A549 (cell line): ENCODE data around the gene ITPKC. TPM values are rescaled to one million over a fixed set of nuclear protein-coding genes. Genes with fewer than 3 reads are reported as not detected.
A peak's percentile ranks its signal among the peaks of the same experiment; 100 is the strongest.

Experiments used
- ATAC-seq, 2 experiments: fragments of 200-7000 bp in 1 of 2; fragments of >200 bp in 1 of 2; cut with Nextera tagmentation in 1 of 2; cut with Tn5 transposase in 1 of 2; 3 replicates each; pipeline versions ENCODE4 v1.8.0 to v1.9.1; 2018 to 2020; ENCODE audit warnings: mild to moderate bottlenecking in 1 of 2, moderate library complexity in 1 of 2
- CTCF ChIA-PET: fragments of 300-600 bp; sonication (Branson Sonifier 250); formaldehyde crosslinking; extraction: SDS; loops from one replicate; lab custom pipeline; 2021; ENCODE audit warnings: antibody characterized with exemption, inconsistent platforms; lab: Yijun Ruan, JAX
- POLR2A ChIA-PET: fragments of 350-600 bp; formaldehyde crosslinking; extraction: SDS; loops from one replicate; lab custom pipeline; 2021; ENCODE audit warnings: antibody characterized with exemption, inconsistent platforms; lab: Yijun Ruan, JAX
- DNase-seq, 2 experiments: peaks; one replicate each; pipeline versions ENCODE4 v3.0.0 to v3.0.0-alpha.2; 2011 to 2016; ENCODE audit warnings: low read depth in 1 of 2, low spot score in 1 of 2
- FAIRE-seq: peaks from 2 replicates; lab custom pipeline; 2011; peaks lifted over from hg19 to GRCh38; lab: Jason Lieb, UNC
- H3K27ac ChIP-seq, 2 experiments: fragments of >200 bp; sonication (Bioruptor Twin); formaldehyde crosslinking; 3 replicates each; pipeline ENCODE4 v1.5.1; 2016 to 2017
- H3K4me1 ChIP-seq: fragments of >200 bp; sonication (Bioruptor Twin); formaldehyde crosslinking; 3 replicates; pipeline ENCODE4 v1.6.1; 2016
- H3K4me2 ChIP-seq: fragments of >200 bp; sonication (Bioruptor Twin); formaldehyde crosslinking; 3 replicates; pipeline ENCODE4 v1.6.1; 2016
- H3K4me3 ChIP-seq: fragments of >200 bp; sonication (Bioruptor Twin); formaldehyde crosslinking; 3 replicates; pipeline ENCODE4 v1.5.1; 2016
- H3K9me3 ChIP-seq: fragments of >200 bp; sonication (Bioruptor Twin); formaldehyde crosslinking; 3 replicates; pipeline ENCODE4 v1.6.1; 2016
- ATOH8 ChIP-seq: fragments of 250-450 bp; sonication (Bioruptor Pico); IDR thresholded peaks from 2 replicates; pipeline ENCODE4 v1.5.0; 2020; ENCODE audit warnings: low read depth, mild to moderate bottlenecking, moderate library complexity
- CBX2 ChIP-seq: fragments of 200-600 bp; sonication (generic); IDR thresholded peaks from 2 replicates; pipeline ENCODE4 v1.6.1; 2016; ENCODE audit warnings: low read depth, mild to moderate bottlenecking, borderline replicate concordance
- CHD2 ChIP-seq: fragments of 150-350 bp; IDR thresholded peaks from 2 replicates; pipeline ENCODE4 v1.6.1; 2014; ENCODE audit warnings: low read length; ENCODE audit not compliant: partially characterized antibody
- CHD4 ChIP-seq: fragments of 200-600 bp; sonication (generic); IDR thresholded peaks from 2 replicates; pipeline ENCODE4 v1.6.1; 2016; ENCODE audit warnings: antibody characterized with exemption, mild to moderate bottlenecking, borderline replicate concordance
- CTCF ChIP-seq: fragments of >200 bp; sonication (Bioruptor Twin); formaldehyde crosslinking; IDR thresholded peaks from 3 replicates; pipeline ENCODE4 v1.5.1; 2016
- EHMT2 ChIP-seq: fragments of 200-600 bp; sonication (generic); IDR thresholded peaks from 2 replicates; pipeline ENCODE4 v1.6.1; 2016; ENCODE audit warnings: antibody characterized with exemption, low read depth, mild to moderate bottlenecking, moderate library complexity
- ESRRA ChIP-seq: fragments of 150-350 bp; IDR thresholded peaks from 2 replicates; pipeline ENCODE4 v1.6.1; 2014; ENCODE audit warnings: mild to moderate bottlenecking, low read length, borderline replicate concordance
- FOSB ChIP-seq: fragments of 250-450 bp; sonication (Bioruptor Pico); IDR thresholded peaks from 2 replicates; pipeline ENCODE4 v1.5.0; 2020; ENCODE audit warnings: mild to moderate bottlenecking, moderate library complexity
- FOSL2 ChIP-seq, 2 experiments: fragments of 450-650 bp in 1 of 2; fragments of >200 bp in 1 of 2; sonication (Bioruptor Twin) in 1 of 2; formaldehyde crosslinking; IDR thresholded peaks; 2 replicates each; pipeline versions ENCODE4 v1.5.0 to v1.6.1; 2016 to 2020; ENCODE audit warnings: mild to moderate bottlenecking in 1 of 2, moderate library complexity in 1 of 2
- FOXS1 ChIP-seq: fragments of 250-450 bp; sonication (Bioruptor Pico); IDR thresholded peaks from 2 replicates; pipeline ENCODE4 v1.5.0; 2020; ENCODE audit warnings: mild to moderate bottlenecking, moderate library complexity
- GATA3 ChIP-seq: IDR thresholded peaks from 2 replicates; pipeline ENCODE4 v1.6.1; 2012; ENCODE audit warnings: borderline replicate concordance
- HDAC2 ChIP-seq: fragments of 200-600 bp; sonication (generic); IDR thresholded peaks from 2 replicates; pipeline ENCODE4 v1.6.1; 2016
- HEYL ChIP-seq: fragments of 250-450 bp; sonication (Bioruptor Pico); IDR thresholded peaks from 2 replicates; pipeline ENCODE4 v1.8.0; 2021; ENCODE audit warnings: mild to moderate bottlenecking, moderate library complexity
- HMGXB4 ChIP-seq: fragments of 250-450 bp; sonication (Bioruptor Pico); IDR thresholded peaks from 2 replicates; pipeline ENCODE4 v1.5.0; 2021; ENCODE audit warnings: mild to moderate bottlenecking, moderate library complexity, borderline replicate concordance
- HOXA7 ChIP-seq: fragments of 250-450 bp; sonication (Bioruptor Pico); IDR thresholded peaks from 2 replicates; pipeline ENCODE4 v1.5.0; 2020; ENCODE audit warnings: mild to moderate bottlenecking, moderate library complexity
- HOXB13 ChIP-seq: fragments of 250-450 bp; sonication (Bioruptor Pico); IDR thresholded peaks from 2 replicates; pipeline ENCODE4 v1.5.0; 2020; ENCODE audit warnings: low read depth, mild to moderate bottlenecking, moderate library complexity
- JUNB ChIP-seq: fragments of >200 bp; sonication (Bioruptor Twin); formaldehyde crosslinking; IDR thresholded peaks from 2 replicates; pipeline ENCODE4 v1.6.1; 2016
- MAFK ChIP-seq: fragments of 450-650 bp; IDR thresholded peaks from 2 replicates; pipeline ENCODE4 v1.6.1; 2014; ENCODE audit not compliant: partially characterized antibody
- MAZ ChIP-seq: fragments of 150-350 bp; IDR thresholded peaks from 2 replicates; pipeline ENCODE4 v1.6.1; 2014; ENCODE audit warnings: antibody characterized with exemption, low read depth, low read length, borderline replicate concordance
- MYC ChIP-seq: IDR thresholded peaks from 2 replicates; pipeline ENCODE4 v1.6.1; 2012; ENCODE audit warnings: mild to moderate bottlenecking, inconsistent platforms, low read length, improper control_type of control experiment, borderline replicate concordance
- NR3C1 ChIP-seq: fragments of >200 bp; sonication (Bioruptor Twin); formaldehyde crosslinking; IDR thresholded peaks from 3 replicates; pipeline ENCODE4 v1.6.1; 2017
- PHF8 ChIP-seq: fragments of 200-600 bp; sonication (generic); IDR thresholded peaks from 2 replicates; pipeline ENCODE4 v1.6.1; 2016; ENCODE audit warnings: low read depth, mild to moderate bottlenecking, antibody characterized with exemption, moderate library complexity, borderline replicate concordance
- RAD21 ChIP-seq, 2 experiments: fragments of >200 bp in 1 of 2; sonication (Bioruptor Twin) in 1 of 2; formaldehyde crosslinking in 1 of 2; IDR thresholded peaks in 1 of 2; conservative IDR thresholded peaks in 1 of 2; 2 replicates in 1 of 2; 3 replicates in 1 of 2; pipeline ENCODE4 v1.6.1; 2012 to 2018; ENCODE audit warnings: inconsistent platforms in 1 of 2
- SMC3 ChIP-seq: fragments of >200 bp; sonication (Bioruptor Twin); formaldehyde crosslinking; IDR thresholded peaks from 3 replicates; pipeline ENCODE4 v1.6.1; 2018; ENCODE audit warnings: inconsistent platforms
- TFCP2L1 ChIP-seq: fragments of 250-450 bp; sonication (Bioruptor Pico); IDR thresholded peaks from 2 replicates; pipeline ENCODE4 v1.5.0; 2021; ENCODE audit warnings: mild to moderate bottlenecking
- ZNF302 ChIP-seq: fragments of 250-450 bp; sonication (Bioruptor Pico); IDR thresholded peaks from 2 replicates; pipeline ENCODE4 v1.9.0; 2021; ENCODE audit warnings: inconsistent platforms, mild to moderate bottlenecking, moderate library complexity
- WGBS: methylation state at CpG from one replicate; pipeline ENCODE4 v1.1.6; 2017; ENCODE audit errors: missing lambda C conversion rate; 5-methylcytosine and 5-hydroxymethylcytosine counted together
- polyA plus RNA-seq, 4 experiments: library from polyadenylated mRNA; depleted of rRNA in 3 of 4; stranded (reverse); fragments of >200 nt; fragmentation: RNase III in 1 of 4; extraction: RNeasy Plus Mini Kit Qiagen cat#74134 plus additional on column Dnase treatment in 1 of 4; gene quantifications; 2 replicates in 3 of 4; 3 replicates in 1 of 4; pipeline ENCODE4 v1.2.3, GENCODE V29; 2011 to 2017
- TF ChIP-seq, protein P1 (sequence below): IDR thresholded peaks from 2 replicates; pipeline ENCODE4 v1.6.1; 2012; ENCODE audit warnings: low read depth, borderline replicate concordance

Gene ITPKC
- polyA plus RNA-seq, 2 of the 4 experiments (the other 2 are of a cell fraction): 6.5 to 7.9 TPM

DNA sequence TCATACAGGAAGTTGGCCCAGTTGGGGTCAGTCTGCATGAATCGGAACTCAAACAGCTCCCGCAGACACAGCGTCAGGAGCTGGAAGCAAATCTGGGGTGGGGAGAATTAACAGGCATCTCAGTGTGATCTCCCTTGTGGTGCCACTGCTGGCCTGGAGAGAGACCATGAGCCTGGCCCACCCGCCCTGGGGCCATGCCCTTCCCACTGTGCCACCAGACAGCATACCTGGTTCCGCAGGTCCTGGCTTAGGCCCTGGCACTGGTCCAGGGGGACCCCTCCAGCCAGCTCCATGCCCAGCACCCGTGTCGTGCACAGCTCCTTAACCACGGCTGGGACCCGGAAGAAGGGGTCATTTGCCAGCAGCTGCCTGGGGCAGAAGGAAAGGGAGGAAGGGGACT is 16.8 kb upstream of the ITPKC start:
- TF ChIP-seq MAFK (no peak), HEYL (no peak), ESRRA (no peak), CHD2 (no peak), FOXS1 (CRISPR knock-in tag) (no peak), GATA3 (no peak), EHMT2 (no peak)
- Histone ChIP-seq H3K4me2 (no peak overlapping the region), H3K4me1 (peaks cover 8% of the 10 kb centered on the region; the same call in 2 of the 3 replicates), H3K27ac (no peak overlapping the region), H3K4me3 (no peak overlapping the region), H3K9me3 (no peaks in the 10 kb centered on the region)
- ATAC-seq (no peak), DNase-seq (no peak), FAIRE-seq (no peak)
- ChIA-PET POLR2A (interaction anchor here (1.2 to 3.9 kb wide), 2 partner anchors 9 to 78 kb away, joined by 4 to 24 read pairs; partner anchors contain the start of genes NUMBL and RAB4B), CTCF (interaction anchor here (0.9 to 11.7 kb wide), 7 partner anchors 7 to 107 kb away, joined by 3 to 178 read pairs (median 5); partner anchors contain the start of gene NUMBL)
- 93% methylated on average over 9 of the region's 9 CpGs for WGBS

DNA sequence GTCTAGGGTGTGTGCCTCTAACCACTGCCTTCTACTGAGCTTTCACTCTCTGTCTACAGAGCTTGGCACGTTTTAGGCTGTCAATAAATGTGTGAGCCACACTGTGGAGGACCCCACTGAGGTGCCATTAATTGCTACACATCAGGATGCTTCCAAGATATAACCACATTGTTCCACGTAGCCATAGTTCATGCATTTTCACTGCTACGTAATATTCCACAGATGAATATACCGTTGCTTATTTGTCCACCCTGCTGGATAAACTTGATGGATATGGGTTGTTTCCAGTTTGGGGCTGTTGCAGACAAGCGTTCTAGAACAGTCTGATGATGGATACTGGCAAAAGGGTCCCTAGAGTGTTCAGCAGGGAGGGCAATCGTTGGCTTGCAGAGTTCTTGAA is 15.2 kb upstream of the ITPKC start:
- H3K9me3 ChIP-seq: no peaks in the 10 kb centered on the region
- FAIRE-seq (no peak), DNase-seq (no peak), ATAC-seq (no peak)
- H3K4me2 ChIP-seq: no peak overlapping the region
- ChIA-PET POLR2A (interaction anchor here (0.6 to 3.9 kb wide), 7 partner anchors 11 to 97 kb away, joined by 3 to 24 read pairs (median 5); partner anchors contain the start of genes ACTMAP, COQ8B, EGLN2 and ITPKC), CTCF (interaction anchor here (0.5 to 11.7 kb wide), 43 partner anchors 9 to 606 kb away, joined by 3 to 178 read pairs (median 4); partner anchors contain the start of genes COQ8B, ITPKC and NUMBL)
- TF ChIP-seq FOSB (CRISPR knock-in tag) (no peak), HOXA7 (CRISPR knock-in tag) (no peak), CBX2 (no peak)
- H3K4me1 ChIP-seq: peaks cover 8% of the 10 kb centered on the region; the same call in 2 of the 3 replicates
- 90% methylated on average over 6 of the region's 6 CpGs for WGBS
- H3K27ac ChIP-seq: no peak overlapping the region
- H3K4me3 ChIP-seq: no peak overlapping the region

- DNase-seq: peak; percentile 82 to 84
- Histone ChIP-seq H3K4me2 (no peak overlapping the region), H3K9me3 (no peaks in the 10 kb centered on the region), H3K4me3 (no peak overlapping the region), H3K27ac (peak overlapping the region in 1 of 2 experiments; percentile 44; a peak in 3 of 6 replicates), H3K4me1 (peaks cover 8% of the 10 kb centered on the region; the same call in 2 of the 3 replicates)
- 60% methylated on average over 18 of the region's 18 CpGs for WGBS
- ChIA-PET CTCF (interaction anchor here (0.5 to 11.7 kb wide), 43 partner anchors 8 to 772 kb away, joined by 3 to 178 read pairs (median 4); partner anchors contain the start of gene NUMBL), POLR2A (interaction anchor here (1.0 to 3.9 kb wide), 6 partner anchors 12 to 96 kb away, joined by 3 to 24 read pairs (median 6); partner anchors contain the start of genes ACTMAP, COQ8B, EGLN2 and ITPKC)
- peak; percentile 51 for FAIRE-seq
- peak; percentile 88 to 96 for ATAC-seq
- TF ChIP-seq FOSB (CRISPR knock-in tag): no peak
- no peak for TF ChIP-seq EHMT2
- no peak for TF ChIP-seq CBX2
- TF ChIP-seq, protein P1, sequence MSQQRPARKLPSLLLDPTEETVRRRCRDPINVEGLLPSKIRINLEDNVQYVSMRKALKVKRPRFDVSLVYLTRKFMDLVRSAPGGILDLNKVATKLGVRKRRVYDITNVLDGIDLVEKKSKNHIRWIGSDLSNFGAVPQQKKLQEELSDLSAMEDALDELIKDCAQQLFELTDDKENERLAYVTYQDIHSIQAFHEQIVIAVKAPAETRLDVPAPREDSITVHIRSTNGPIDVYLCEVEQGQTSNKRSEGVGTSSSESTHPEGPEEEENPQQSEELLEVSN: no peak
- TF ChIP-seq MYC: no peak
- no peak for TF ChIP-seq ATOH8 (CRISPR knock-in tag)
- no peak for TF ChIP-seq NR3C1
- TF ChIP-seq CTCF: peak; percentile 69
- TF ChIP-seq SMC3: peak; percentile 86
- TF ChIP-seq MAZ: no peak
- TF ChIP-seq CHD4: no peak
- no peak for TF ChIP-seq JUNB
- no peak for TF ChIP-seq HOXB13 (CRISPR knock-in tag)
- TF ChIP-seq ZNF302: no peak
- TF ChIP-seq TFCP2L1 (CRISPR knock-in tag): no peak
- no peak for TF ChIP-seq PHF8
- TF ChIP-seq HMGXB4: no peak
- TF ChIP-seq RAD21 (conservative IDR thresholded peaks at IDR 0.05 in 1 of 2, IDR thresholded peaks at IDR 0.05 in 1 of 2): peak; percentile 71 to 83
- TF ChIP-seq HDAC2: no peak
- TF ChIP-seq FOSL2 (IDR thresholded peaks at IDR 0.05): no peak
- TF ChIP-seq FOSL2 (CRISPR knock-in tag; IDR thresholded peaks at IDR 0.05): peak; percentile 44; the same call in 1 of the 2 replicates
Observed at GRCh38 chr19:40702337-40703012, 14.4 kb upstream of the ITPKC start.
